HFFc6 (cell line): ENCODE measurements around the gene AHCY. TPM values are rescaled to one million over a fixed set of nuclear protein-coding genes. Genes with fewer than 3 reads are reported as not detected.

Experiments used
- DNase-seq: peaks from one replicate; pipeline ENCODE4 v3.0.0-alpha.2; 2018
- H3K27ac Mint-ChIP-seq: 2 replicates; pipeline ENCODE4 v1.8.0; 2020; ENCODE audit warnings: mild to moderate bottlenecking, mixed read lengths
- H3K27me3 Mint-ChIP-seq: 2 replicates; pipeline ENCODE4 v1.8.0; 2021; ENCODE audit warnings: mild to moderate bottlenecking, moderate library complexity, mixed read lengths; ENCODE audit not compliant: insufficient read depth
- H3K36me3 Mint-ChIP-seq: 2 replicates; pipeline ENCODE4 v1.8.0; 2021; ENCODE audit warnings: low read depth, mixed read lengths
- H3K4me1 Mint-ChIP-seq: 2 replicates; pipeline ENCODE4 v1.8.0; 2020; ENCODE audit warnings: low read depth, mixed read lengths
- H3K4me3 Mint-ChIP-seq: 2 replicates; pipeline ENCODE4 v1.8.0; 2020; ENCODE audit warnings: mild to moderate bottlenecking, moderate library complexity, mixed read lengths
- H3K9me3 Mint-ChIP-seq: 2 replicates; pipeline ENCODE4 v1.8.0; 2020; ENCODE audit warnings: mild to moderate bottlenecking, mixed read lengths
- total RNA-seq, 6 experiments: library from RNA; stranded (reverse); fragmentation: NEBNext Ultra II Directional; extraction: Animal tissue kit (Norgen Biotek cat#: 25700); gene quantifications; 2 replicates in 1 of 6; 3 replicates in 5 of 6; pipeline ENCODE4 v1.2.3, GENCODE V29; 2021
- TF ChIP-seq, protein P1 (sequence below): fragments of 200-600 bp; sonication (generic); IDR thresholded peaks from 2 replicates; pipeline ENCODE4 v1.5.0; 2021; ENCODE audit warnings: antibody characterized with exemption, mild to moderate bottlenecking

The AHCY gene
- total RNA-seq, 6 experiments from 2014 or later, result 104 to 150 (median 109) TPM

DNA sequence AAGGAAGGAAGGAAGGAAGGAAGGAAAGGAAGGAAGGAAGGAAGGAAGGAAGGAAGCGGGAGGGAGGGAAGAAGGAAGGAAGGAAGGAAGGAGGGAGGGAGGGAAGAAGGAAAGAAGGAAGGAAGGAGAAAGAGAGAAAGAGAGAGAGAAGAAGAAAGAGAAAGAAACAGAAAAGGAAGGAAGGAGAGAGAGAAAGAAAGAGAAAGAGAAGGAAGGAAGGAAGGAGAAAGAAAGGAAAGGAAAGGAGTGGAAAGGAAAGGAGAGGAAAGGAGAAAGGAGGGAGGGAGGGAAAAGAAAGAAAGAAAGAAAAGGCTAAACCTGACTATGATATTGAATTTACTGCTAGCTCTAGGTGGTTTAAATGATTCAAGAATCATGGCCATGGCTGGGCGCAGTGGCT, 67.3 kb downstream of the AHCY start:
- Mint-ChIP-seq H3K4me3 (no peak overlapping the region), H3K9me3 (peaks cover 21% of the 10 kb centered on the region), H3K4me1 (no peaks in the 10 kb centered on the region), H3K27me3 (peaks cover 33% of the 10 kb centered on the region), H3K27ac (no peak overlapping the region), H3K36me3 (peaks cover 26% of the 10 kb centered on the region)
- no peak for DNase-seq
- TF ChIP-seq, protein P1, sequence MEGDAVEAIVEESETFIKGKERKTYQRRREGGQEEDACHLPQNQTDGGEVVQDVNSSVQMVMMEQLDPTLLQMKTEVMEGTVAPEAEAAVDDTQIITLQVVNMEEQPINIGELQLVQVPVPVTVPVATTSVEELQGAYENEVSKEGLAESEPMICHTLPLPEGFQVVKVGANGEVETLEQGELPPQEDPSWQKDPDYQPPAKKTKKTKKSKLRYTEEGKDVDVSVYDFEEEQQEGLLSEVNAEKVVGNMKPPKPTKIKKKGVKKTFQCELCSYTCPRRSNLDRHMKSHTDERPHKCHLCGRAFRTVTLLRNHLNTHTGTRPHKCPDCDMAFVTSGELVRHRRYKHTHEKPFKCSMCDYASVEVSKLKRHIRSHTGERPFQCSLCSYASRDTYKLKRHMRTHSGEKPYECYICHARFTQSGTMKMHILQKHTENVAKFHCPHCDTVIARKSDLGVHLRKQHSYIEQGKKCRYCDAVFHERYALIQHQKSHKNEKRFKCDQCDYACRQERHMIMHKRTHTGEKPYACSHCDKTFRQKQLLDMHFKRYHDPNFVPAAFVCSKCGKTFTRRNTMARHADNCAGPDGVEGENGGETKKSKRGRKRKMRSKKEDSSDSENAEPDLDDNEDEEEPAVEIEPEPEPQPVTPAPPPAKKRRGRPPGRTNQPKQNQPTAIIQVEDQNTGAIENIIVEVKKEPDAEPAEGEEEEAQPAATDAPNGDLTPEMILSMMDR, result no peak

DNA sequence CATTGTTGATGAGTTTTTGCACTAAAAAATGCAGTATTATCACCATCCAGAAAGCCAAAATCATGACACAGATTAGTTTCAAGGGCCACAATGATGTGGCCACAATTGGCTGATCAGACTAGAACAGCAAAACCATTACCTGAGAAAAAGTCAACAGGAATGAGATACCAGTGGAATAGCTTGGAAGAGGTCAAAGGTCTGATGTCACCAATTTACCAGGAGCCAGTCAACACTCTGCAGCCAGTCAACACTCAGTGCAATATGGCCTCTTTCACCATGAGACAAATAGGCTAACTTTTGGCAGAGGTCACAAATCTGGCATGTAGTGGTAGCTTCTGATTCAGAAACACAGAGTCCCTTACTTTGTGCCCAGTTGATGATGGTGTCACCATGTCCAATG, 69.5 kb downstream of the AHCY start:
- Mint-ChIP-seq H3K9me3 (peaks cover 21% of the 10 kb centered on the region), H3K36me3 (peaks cover 21% of the 10 kb centered on the region), H3K27me3 (peaks cover 17% of the 10 kb centered on the region), H3K27ac (no peak overlapping the region), H3K4me3 (no peak overlapping the region), H3K4me1 (no peaks in the 10 kb centered on the region)
- DNase-seq, result no peak
- TF ChIP-seq, protein P1, result no peak

DNA sequence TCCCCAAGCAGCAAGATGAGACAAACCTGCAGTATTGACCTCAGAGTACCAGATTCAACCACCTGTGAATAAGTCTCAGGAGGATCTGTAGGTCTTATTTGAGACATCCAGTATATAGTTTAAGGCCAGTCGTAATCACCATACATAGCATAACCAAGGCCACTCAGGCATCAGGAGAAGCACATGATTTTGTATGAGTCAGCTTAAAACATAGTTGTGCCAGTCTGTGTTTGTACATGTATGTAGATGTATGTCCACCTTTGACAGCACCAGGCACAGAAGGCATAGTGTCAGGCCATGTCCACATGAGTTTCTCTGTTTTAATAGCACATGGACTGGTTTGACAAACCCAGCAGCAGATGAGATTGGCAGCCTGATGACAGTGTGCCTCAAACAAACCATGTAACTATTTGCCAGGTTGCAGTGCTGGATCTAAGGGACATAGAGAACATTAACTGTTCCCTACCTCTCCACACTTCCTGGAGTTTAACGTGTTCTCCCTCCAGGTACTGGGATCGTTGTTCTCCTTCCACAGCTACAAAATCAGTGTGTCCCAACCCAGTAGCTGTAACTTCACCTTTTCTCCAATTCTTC, 70.6 kb downstream of the AHCY start:
- Mint-ChIP-seq H3K36me3 (peaks cover 14% of the 10 kb centered on the region), H3K4me1 (no peaks in the 10 kb centered on the region), H3K9me3 (peaks cover 11% of the 10 kb centered on the region), H3K27me3 (peaks cover 9% of the 10 kb centered on the region), H3K27ac (no peak overlapping the region), H3K4me3 (no peak overlapping the region)
- no peak for DNase-seq
- TF ChIP-seq, protein P1, result no peak

DNA sequence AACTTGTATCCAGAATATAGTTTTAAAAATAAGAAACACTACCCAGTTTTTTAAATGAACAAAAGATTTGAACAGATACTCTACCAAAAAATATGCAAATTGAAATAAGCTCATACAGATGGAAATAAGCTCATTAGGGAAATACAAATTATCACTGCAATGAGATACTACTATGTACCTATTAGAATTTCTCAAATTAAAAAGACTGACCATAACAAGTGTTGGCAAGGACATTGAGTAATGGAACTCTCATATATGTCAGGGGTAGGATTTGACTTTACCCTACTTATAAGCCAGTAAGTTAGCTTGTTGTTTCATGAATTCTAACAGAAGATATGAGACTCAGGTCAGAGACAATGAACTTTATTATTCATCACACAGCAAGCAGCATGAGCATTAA, 71.5 kb downstream of the AHCY start:
- H3K9me3 Mint-ChIP-seq, result peaks cover 4% of the 10 kb centered on the region; the same call in 1 of the 2 replicates
- H3K36me3 Mint-ChIP-seq, result 0 out of 2 replicates have a peak, but pooled peaks cover 9% of the 10 kb centered on the region
- H3K27ac Mint-ChIP-seq, result no peak overlapping the region
- no peaks in the 10 kb centered on the region for H3K4me1 Mint-ChIP-seq
- no peak for DNase-seq
- H3K4me3 Mint-ChIP-seq, result no peak overlapping the region
- peaks cover 5% of the 10 kb centered on the region for H3K27me3 Mint-ChIP-seq
- TF ChIP-seq, protein P1, result no peak

Other genes with a start within 250 kb of the AHCY start
- gene EIF2S2, start 191.1 kb downstream of the AHCY start, total RNA-seq, result 100 to 1,000 TPM in 1 of 6 experiments, 10 to 100 TPM in 5; 85.7 to 101 (median 94.5) TPM
- not detected for gene ASIP, start 61.9 kb downstream of the AHCY start, total RNA-seq
- gene ITCH, start 59.9 kb upstream of the AHCY start, total RNA-seq, result 10 to 100 TPM; 55.0 to 63.3 (median 59.1) TPM
- 100 to 1,000 TPM; 194 to 277 (median 223) TPM for gene DYNLRB1, start 213.1 kb upstream of the AHCY start, total RNA-seq